ENCODE results near the gene PRMT1.

PRMT1 gene

DNA sequence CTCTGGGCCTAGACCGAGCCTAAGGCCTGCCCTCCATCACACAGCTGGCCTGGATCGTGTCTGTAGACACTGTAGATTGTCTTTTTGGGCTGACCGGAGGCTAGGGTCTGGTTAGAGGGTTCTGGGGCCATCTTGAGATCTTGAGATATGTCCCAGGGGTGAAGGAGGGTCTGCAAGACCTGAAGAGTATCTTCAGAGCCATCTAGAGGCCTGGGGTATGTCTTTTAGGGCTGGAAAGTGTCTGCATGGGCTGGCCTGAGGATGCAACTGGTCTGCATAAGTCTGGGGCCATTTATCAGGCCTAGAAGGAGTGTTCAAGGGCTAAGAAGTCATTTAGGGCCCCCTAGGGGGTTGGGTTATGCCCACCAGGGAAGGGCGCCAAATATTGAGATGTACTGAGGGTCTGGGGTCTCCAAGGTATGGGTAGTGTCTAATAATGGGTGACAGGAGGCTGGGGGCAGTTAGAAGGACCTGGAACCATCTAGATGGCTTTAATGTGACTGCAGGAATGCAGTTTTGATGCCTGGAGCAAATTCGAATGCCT, 34.5 kb upstream of the PRMT1 start:
- DNase-seq (ENCODE audit: insufficient read length, low spot score) (no peak), FAIRE-seq (no peak)
- TF ChIP-seq, protein P1, sequence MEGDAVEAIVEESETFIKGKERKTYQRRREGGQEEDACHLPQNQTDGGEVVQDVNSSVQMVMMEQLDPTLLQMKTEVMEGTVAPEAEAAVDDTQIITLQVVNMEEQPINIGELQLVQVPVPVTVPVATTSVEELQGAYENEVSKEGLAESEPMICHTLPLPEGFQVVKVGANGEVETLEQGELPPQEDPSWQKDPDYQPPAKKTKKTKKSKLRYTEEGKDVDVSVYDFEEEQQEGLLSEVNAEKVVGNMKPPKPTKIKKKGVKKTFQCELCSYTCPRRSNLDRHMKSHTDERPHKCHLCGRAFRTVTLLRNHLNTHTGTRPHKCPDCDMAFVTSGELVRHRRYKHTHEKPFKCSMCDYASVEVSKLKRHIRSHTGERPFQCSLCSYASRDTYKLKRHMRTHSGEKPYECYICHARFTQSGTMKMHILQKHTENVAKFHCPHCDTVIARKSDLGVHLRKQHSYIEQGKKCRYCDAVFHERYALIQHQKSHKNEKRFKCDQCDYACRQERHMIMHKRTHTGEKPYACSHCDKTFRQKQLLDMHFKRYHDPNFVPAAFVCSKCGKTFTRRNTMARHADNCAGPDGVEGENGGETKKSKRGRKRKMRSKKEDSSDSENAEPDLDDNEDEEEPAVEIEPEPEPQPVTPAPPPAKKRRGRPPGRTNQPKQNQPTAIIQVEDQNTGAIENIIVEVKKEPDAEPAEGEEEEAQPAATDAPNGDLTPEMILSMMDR (IDR thresholded peaks at IDR 0.05; ENCODE audit: insufficient read depth, missing control alignments): no peak

DNA sequence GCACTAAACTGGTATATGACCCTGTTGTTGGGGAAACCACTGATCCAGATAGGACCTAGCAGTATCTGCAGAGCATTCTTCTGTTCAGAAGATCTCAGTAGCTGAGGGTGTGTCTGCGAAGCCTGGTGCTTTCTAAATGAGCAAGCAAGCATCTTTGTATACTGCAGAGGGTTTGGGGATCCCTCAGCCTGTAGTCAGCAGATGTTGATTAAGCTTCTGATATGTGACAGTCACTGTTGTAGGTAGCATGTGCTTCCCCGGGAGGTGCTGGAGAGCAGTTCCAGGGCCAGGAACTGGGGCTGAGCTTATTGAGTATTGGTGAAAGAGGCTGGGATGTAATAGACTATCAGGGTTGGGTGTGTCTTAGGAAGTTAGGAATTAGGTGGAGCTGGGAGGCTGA, 33.6 kb upstream of the PRMT1 start:
- FAIRE-seq: no peak
- TF ChIP-seq, protein P1 (IDR thresholded peaks at IDR 0.05; ENCODE audit: insufficient read depth, missing control alignments): no peak
- no peak for DNase-seq (ENCODE audit: insufficient read length, low spot score)

DNA sequence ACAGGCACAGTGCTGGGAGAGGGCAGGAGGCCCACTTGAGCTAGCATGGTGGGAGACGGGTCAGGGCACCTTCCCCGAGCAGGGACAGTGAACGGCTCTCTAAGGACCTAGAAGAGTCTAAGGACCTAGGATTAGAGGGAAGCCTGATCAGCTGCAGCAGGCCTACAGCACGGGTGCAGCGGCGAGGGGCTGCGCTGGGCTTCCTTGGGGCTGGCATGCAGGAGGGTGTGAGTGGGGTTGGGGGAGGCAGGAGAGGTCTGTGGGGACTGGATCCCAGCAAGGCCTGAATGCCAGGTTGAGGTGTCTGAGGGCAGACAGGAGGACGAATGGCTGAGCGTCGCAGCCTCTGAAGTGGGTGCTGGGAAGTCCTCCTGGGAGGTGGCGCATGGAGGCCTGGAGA, 31.5 kb upstream of the PRMT1 start:
- TF ChIP-seq, protein P1 (IDR thresholded peaks at IDR 0.05; ENCODE audit: insufficient read depth, missing control alignments): no peak
- DNase-seq (ENCODE audit: insufficient read length, low spot score): no peak
- no peak for FAIRE-seq

DNA sequence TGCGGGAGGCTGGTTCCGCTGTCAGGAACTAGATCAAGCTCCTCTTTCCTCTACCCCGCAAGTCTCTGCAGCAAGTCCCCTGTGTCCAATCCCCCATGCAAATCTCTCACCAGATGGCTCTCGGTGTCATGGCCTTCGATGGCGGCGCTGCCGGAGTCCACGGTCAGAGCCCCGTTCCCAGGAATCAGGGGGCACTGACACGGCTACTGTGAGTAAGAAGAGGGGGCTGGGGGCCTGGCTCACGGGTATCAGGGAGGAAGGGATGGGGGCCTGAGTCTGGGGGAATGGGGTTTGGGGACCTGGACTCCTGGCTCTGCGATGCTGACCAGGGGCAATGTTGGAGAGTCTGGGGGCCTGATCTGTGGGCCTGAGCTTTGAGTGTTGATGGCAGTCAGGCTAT, 31.1 kb upstream of the PRMT1 start:
- TF ChIP-seq, protein P1 (IDR thresholded peaks at IDR 0.05; ENCODE audit: insufficient read depth, missing control alignments): no peak
- no peak for DNase-seq (ENCODE audit: insufficient read length, low spot score)
- FAIRE-seq: no peak

DNA sequence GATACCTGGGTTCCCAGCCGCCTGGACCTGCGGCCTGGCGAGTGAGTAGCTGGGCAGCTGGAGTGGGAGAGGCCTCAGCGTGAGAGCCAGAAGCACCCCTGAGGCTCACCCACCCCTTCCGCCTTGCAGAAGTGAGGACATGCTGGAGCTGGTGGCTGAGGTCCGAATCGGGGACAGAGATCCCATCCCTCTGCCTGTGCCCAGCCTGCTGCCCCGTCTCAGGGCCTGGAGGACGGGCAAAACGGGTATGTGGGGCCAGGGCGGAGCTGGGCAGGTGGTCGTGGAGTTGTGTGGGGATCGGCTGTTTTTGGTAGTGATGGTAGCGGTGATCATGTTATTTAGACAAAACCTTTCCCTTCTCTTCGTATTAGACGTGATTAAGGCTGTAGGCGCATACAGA, 30.5 kb upstream of the PRMT1 start:
- FAIRE-seq: no peak
- DNase-seq (ENCODE audit: insufficient read length, low spot score): no peak
- TF ChIP-seq, protein P1 (IDR thresholded peaks at IDR 0.05; ENCODE audit: insufficient read depth, missing control alignments): no peak

DNA sequence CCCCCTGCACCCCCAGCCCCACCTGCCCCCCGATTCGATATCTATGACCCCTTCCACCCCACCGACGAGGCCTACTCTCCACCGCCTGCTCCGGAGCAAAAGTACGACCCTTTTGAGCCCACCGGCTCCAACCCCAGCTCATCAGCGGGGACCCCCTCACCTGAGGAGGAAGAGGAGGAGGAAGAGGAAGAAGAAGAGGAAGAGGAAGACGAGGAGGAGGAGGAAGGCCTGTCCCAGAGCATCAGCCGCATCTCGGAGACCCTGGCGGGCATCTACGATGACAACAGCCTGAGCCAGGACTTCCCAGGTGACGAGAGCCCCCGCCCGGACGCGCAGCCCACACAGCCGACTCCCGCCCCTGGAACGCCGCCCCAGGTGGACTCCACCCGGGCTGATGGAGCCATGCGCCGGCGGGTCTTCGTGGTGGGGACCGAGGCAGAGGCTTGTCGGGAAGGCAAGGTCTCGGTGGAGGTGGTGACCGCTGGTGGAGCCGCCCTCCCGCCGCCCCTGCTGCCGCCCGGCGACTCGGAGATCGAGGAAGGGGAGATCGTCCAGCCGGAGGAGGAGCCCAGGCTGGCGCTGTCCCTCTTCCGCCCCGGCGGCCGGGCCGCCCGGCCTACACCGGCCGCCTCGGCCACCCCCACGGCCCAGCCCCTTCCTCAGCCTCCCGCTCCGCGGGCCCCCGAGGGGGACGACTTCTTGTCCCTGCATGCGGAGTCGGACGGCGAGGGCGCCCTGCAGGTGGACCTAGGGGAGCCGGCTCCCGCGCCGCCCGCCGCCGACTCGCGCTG, 25.8 kb upstream of the PRMT1 start:
- FAIRE-seq: no peak
- DNase-seq (ENCODE audit: insufficient read length, low spot score): no peak
- TF ChIP-seq, protein P1 (IDR thresholded peaks at IDR 0.05; ENCODE audit: insufficient read depth, missing control alignments): no peak
